Stimulated activated CD8-positive, alpha-beta memory T cell treated with anti-CD3 and anti-CD28 coated beads, Interleukin-4, amount 100 ng/mL, for 48 hours (primary cell): ENCODE results near the gene CDCP2.

Experiments used
- DNase-seq: peaks from one replicate; pipeline ENCODE4 v3.0.0-alpha.2; 2020

CDCP2 gene

GRCh38 chr1:54136269-54136896 is 16.4 kb downstream of the CDCP2 start:
- no peak for DNase-seq

- no peak for DNase-seq
Observed at GRCh38 chr1:54135436-54136120, 17.2 kb downstream of the CDCP2 start.

- DNase-seq = no peak
Observed at GRCh38 chr1:54134295-54134694, 18.5 kb downstream of the CDCP2 start.

GRCh38 chr1:54132495-54132894 is 20.3 kb downstream of the CDCP2 start:
- no peak for DNase-seq

- no peak for DNase-seq
Observed at GRCh38 chr1:54131419-54131818, 21.4 kb downstream of the CDCP2 start.

- no peak for DNase-seq
Observed at GRCh38 chr1:54129858-54130257, 22.9 kb downstream of the CDCP2 start.

GRCh38 chr1:54127594-54128300 is 25.1 kb downstream of the CDCP2 start:
- no peak for DNase-seq

- no peak for DNase-seq
Observed at GRCh38 chr1:54126271-54126815, 26.5 kb downstream of the CDCP2 start.

- DNase-seq = no peak
Observed at GRCh38 chr1:54125386-54126070, 27.3 kb downstream of the CDCP2 start.

GRCh38 chr1:54124906-54125305 is 27.9 kb downstream of the CDCP2 start:
- no peak for DNase-seq

GRCh38 chr1:54124472-54124871 is 28.3 kb downstream of the CDCP2 start:
- no peak for DNase-seq

GRCh38 chr1:54122992-54123391 is 29.8 kb downstream of the CDCP2 start:
- DNase-seq = no peak

GRCh38 chr1:54122135-54122751 is 30.6 kb downstream of the CDCP2 start:
- no peak for DNase-seq

- DNase-seq = peak; percentile 84
Observed at GRCh38 chr1:54121482-54122134, 31.2 kb downstream of the CDCP2 start.

- DNase-seq = no peak
Observed at GRCh38 chr1:54120698-54121481, 31.9 kb downstream of the CDCP2 start.

- DNase-seq = no peak
Observed at GRCh38 chr1:54120018-54120697, 32.6 kb downstream of the CDCP2 start.

- no peak for DNase-seq
Observed at GRCh38 chr1:54118704-54119103, 34.1 kb downstream of the CDCP2 start.

- no peak for DNase-seq
Observed at GRCh38 chr1:54117815-54118563, 34.8 kb downstream of the CDCP2 start.

- DNase-seq = no peak
Observed at GRCh38 chr1:54115520-54115919, 37.3 kb downstream of the CDCP2 start.

GRCh38 chr1:54114955-54115354 is 37.8 kb downstream of the CDCP2 start:
- no peak for DNase-seq
